HepG2 (cell line): ENCODE measurements around the gene ZBTB21. TPM values are rescaled to one million over a fixed set of nuclear protein-coding genes. Genes with fewer than 3 reads are reported as not detected.
A peak's percentile ranks its signal among the peaks of the same experiment; 100 is the strongest.

ENCODE experiments used
- ATF7 ChIP-seq, 2 experiments: fragments of 450-650 bp in 1 of 2; sonication (generic) in 1 of 2; formaldehyde crosslinking in 1 of 2; IDR thresholded peaks; 2 replicates each; pipeline versions ENCODE4 v1.4.0 to v1.6.1; 2016 to 2020; ENCODE audit warnings: antibody characterized with exemption in 1 of 2, mild to moderate bottlenecking in 1 of 2, missing genetic modification reagents in 1 of 2
- HCFC1 ChIP-seq: fragments of 150-350 bp; IDR thresholded peaks from 2 replicates; pipeline ENCODE4 v1.6.1; 2014; ENCODE audit warnings: low read depth, low read length
- ISL2 ChIP-seq: sonication (generic); formaldehyde crosslinking; IDR thresholded peaks from 2 replicates; pipeline ENCODE4 v1.5.0; 2020; ENCODE audit warnings: missing genetic modification reagents
- NFRKB ChIP-seq: fragments of 450-650 bp; IDR thresholded peaks from 2 replicates; pipeline ENCODE4 v1.6.1; 2017
- PHF20 ChIP-seq: sonication (generic); formaldehyde crosslinking; IDR thresholded peaks from 2 replicates; pipeline ENCODE4 v1.5.0; 2020; ENCODE audit warnings: mild to moderate bottlenecking, missing genetic modification reagents
- ZFP1 ChIP-seq: IDR thresholded peaks from 2 replicates; pipeline ENCODE4 v1.6.1; 2016
- ZNF138 ChIP-seq: sonication (generic); formaldehyde crosslinking; IDR thresholded peaks from 2 replicates; pipeline ENCODE4 v1.5.0; 2020; ENCODE audit warnings: mild to moderate bottlenecking, low read depth, missing genetic modification reagents
- ZNF225 ChIP-seq: sonication (generic); formaldehyde crosslinking; IDR thresholded peaks from 2 replicates; pipeline ENCODE4 v1.4.0; 2020; ENCODE audit warnings: mild to moderate bottlenecking, missing genetic modification reagents
- ZNF3 ChIP-seq: IDR thresholded peaks from 2 replicates; pipeline ENCODE4 v1.7.0; 2017; ENCODE audit warnings: inconsistent platforms
- ZNF878 ChIP-seq: sonication (generic); formaldehyde crosslinking; IDR thresholded peaks from 2 replicates; pipeline ENCODE4 v1.8.1; 2023; ENCODE audit warnings: mild to moderate bottlenecking, missing genetic modification reagents, moderate library complexity
- ZSCAN29 ChIP-seq: sonication (generic); formaldehyde crosslinking; conservative IDR thresholded peaks from 2 replicates; pipeline ENCODE4 v1.4.0; 2020; ENCODE audit warnings: mild to moderate bottlenecking, missing genetic modification reagents
- polyA plus RNA-seq, 8 experiments: library from polyadenylated mRNA; depleted of rRNA in 3 of 8; stranded (reverse) in 7 of 8; unstranded in 1 of 8; fragments of >200 nt; fragmentation: Illumina TruSeq in 4 of 8; extraction: Trizol in 4 of 8; gene quantifications; 2 replicates each; pipeline versions ENCODE4 v1.2.1 to v1.2.3, GENCODE V29; 2011 to 2016; ENCODE audit warnings: low read depth in 4 of 8, missing spikeins in 1 of 8, mixed read lengths in 1 of 8; ENCODE audit not compliant: insufficient read depth in 1 of 8
- total RNA-seq, 5 experiments: library from RNA; depleted of rRNA; stranded (reverse); fragments of >200 nt; fragmentation: Illumina TruSeq; extraction: Trizol; gene quantifications; 2 replicates each; pipeline ENCODE4 v1.2.3, GENCODE V29; 2016; ENCODE audit warnings: low read depth in 1 of 5
- TF ChIP-seq, protein P1 (sequence below): sonication (generic); formaldehyde crosslinking; IDR thresholded peaks from 2 replicates; pipeline ENCODE4 v1.5.0; 2020; ENCODE audit warnings: mild to moderate bottlenecking, missing genetic modification reagents, borderline replicate concordance
- TF ChIP-seq, protein P2 (sequence below): sonication (generic); formaldehyde crosslinking; IDR thresholded peaks from 2 replicates; pipeline ENCODE4 v1.8.1; 2023; ENCODE audit warnings: missing genetic modification reagents, inconsistent platforms, borderline replicate concordance
- TF ChIP-seq, protein P3 (sequence below): sonication (generic); formaldehyde crosslinking; IDR thresholded peaks from 2 replicates; pipeline ENCODE4 v1.4.0; 2020; ENCODE audit warnings: mild to moderate bottlenecking, missing genetic modification reagents
- TF ChIP-seq, protein P4 (sequence below): sonication (generic); formaldehyde crosslinking; IDR thresholded peaks from 2 replicates; pipeline ENCODE4 v1.4.0; 2020; ENCODE audit warnings: mild to moderate bottlenecking, missing genetic modification reagents
- TF ChIP-seq, protein P5 (sequence below): IDR thresholded peaks from 2 replicates; pipeline ENCODE4 v1.6.1; 2016; ENCODE audit warnings: low read depth
- TF ChIP-seq, protein P6 (sequence below): sonication (generic); formaldehyde crosslinking; IDR thresholded peaks from 2 replicates; pipeline ENCODE4 v1.8.1; 2023; ENCODE audit warnings: mild to moderate bottlenecking, moderate library complexity, missing genetic modification reagents
- TF ChIP-seq, protein P7 (sequence below): sonication (generic); formaldehyde crosslinking; IDR thresholded peaks from 2 replicates; pipeline ENCODE4 v1.5.1; 2020; ENCODE audit warnings: missing genetic modification reagents, mild to moderate bottlenecking, borderline replicate concordance
- TF ChIP-seq, protein P8 (sequence below): IDR thresholded peaks from 2 replicates; pipeline ENCODE4 v1.6.1; 2016; ENCODE audit warnings: low read depth, control low read depth

ZBTB21 gene
- total and polyA plus RNA-seq, 2 of the 13 experiments (the other 11 are each of a cell fraction or from before 2014, with no cell fraction given), result 4.5 to 6.1 TPM

DNA sequence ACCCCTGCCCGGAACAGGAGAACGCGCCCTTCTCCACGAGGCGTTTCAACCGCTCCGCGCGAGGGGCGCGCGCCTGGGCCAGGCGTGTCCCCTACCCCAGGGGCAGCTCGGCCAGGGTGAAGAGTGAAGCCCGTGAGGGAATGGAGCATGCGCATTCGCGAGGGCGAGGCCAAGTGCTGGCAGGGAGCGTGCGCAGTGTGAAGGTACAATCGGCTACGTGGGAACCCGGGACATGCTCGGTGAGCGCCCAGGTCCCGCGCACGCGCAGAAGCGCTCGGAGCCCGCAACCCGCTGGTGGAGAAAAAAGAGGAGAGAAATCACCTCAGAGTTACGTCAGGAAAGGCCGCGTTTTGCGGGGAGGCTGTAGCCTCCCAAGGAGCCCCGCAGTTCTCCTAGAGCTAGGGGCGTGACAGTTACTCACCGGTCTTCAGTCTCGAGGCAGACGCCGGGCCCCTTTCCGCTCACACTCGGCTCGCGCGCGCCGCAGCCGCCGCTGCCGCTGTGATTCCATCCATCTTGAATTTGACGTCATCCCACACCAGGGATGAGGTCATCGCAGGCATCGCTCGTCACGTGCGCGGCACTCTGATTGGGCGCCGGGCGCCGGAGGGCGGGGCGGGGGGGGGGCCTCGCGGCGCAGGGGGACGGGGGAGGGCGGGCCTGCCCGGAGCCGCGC lies at the start of gene ZBTB21 (continued):
- TF ChIP-seq, protein P1, sequence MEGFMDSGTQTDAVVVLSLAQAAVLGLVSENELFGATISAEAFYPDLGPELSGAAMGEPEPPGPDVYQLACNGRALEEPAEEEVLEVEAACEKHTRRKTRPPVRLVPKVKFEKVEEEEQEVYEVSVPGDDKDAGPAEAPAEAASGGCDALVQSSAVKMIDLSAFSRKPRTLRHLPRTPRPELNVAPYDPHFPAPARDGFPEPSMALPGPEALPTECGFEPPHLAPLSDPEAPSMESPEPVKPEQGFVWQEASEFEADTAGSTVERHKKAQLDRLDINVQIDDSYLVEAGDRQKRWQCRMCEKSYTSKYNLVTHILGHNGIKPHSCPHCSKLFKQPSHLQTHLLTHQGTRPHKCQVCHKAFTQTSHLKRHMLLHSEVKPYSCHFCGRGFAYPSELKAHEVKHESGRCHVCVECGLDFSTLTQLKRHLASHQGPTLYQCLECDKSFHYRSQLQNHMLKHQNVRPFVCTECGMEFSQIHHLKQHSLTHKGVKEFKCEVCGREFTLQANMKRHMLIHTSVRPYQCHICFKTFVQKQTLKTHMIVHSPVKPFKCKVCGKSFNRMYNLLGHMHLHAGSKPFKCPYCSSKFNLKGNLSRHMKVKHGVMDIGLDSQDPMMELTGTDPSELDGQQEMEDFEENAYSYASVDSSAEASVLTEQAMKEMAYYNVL (CRISPR knock-in tag), result peak; percentile 56; the same call in 1 of the 2 replicates
- TF ChIP-seq ZNF225 (no peak), ATF7 (IDR thresholded peaks at IDR 0.05) (peak; percentile 93), ATF7 (CRISPR knock-in tag; IDR thresholded peaks at IDR 0.05) (peak; percentile 89), ISL2 (CRISPR knock-in tag) (peak; percentile 43; the same call in 1 of the 2 replicates), PHF20 (CRISPR knock-in tag) (peak; percentile 39), ZSCAN29 (CRISPR knock-in tag) (0 out of 2 replicates have a peak, but pooled peaks have one; percentile 10), ZFP1 (no peak), HCFC1 (peak; percentile 36; the same call in 1 of the 2 replicates), ZNF138 (CRISPR knock-in tag) (0 out of 2 replicates have a peak, but pooled peaks have one; percentile 53), NFRKB (no peak), ZNF3 (CRISPR knock-in tag) (no peak), ZNF878 (CRISPR knock-in tag) (no peak)
- TF ChIP-seq, protein P2, sequence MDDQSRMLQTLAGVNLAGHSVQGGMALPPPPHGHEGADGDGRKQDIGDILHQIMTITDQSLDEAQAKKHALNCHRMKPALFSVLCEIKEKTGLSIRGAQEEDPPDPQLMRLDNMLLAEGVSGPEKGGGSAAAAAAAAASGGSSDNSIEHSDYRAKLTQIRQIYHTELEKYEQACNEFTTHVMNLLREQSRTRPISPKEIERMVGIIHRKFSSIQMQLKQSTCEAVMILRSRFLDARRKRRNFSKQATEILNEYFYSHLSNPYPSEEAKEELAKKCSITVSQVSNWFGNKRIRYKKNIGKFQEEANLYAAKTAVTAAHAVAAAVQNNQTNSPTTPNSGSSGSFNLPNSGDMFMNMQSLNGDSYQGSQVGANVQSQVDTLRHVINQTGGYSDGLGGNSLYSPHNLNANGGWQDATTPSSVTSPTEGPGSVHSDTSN, result no peak
- TF ChIP-seq, protein P3, sequence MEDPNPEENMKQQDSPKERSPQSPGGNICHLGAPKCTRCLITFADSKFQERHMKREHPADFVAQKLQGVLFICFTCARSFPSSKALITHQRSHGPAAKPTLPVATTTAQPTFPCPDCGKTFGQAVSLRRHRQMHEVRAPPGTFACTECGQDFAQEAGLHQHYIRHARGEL (CRISPR knock-in tag), result no peak
- TF ChIP-seq, protein P4, sequence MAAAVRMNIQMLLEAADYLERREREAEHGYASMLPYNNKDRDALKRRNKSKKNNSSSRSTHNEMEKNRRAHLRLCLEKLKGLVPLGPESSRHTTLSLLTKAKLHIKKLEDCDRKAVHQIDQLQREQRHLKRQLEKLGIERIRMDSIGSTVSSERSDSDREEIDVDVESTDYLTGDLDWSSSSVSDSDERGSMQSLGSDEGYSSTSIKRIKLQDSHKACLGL, result peak; percentile 48; the same call in 1 of the 2 replicates
- TF ChIP-seq, protein P5, sequence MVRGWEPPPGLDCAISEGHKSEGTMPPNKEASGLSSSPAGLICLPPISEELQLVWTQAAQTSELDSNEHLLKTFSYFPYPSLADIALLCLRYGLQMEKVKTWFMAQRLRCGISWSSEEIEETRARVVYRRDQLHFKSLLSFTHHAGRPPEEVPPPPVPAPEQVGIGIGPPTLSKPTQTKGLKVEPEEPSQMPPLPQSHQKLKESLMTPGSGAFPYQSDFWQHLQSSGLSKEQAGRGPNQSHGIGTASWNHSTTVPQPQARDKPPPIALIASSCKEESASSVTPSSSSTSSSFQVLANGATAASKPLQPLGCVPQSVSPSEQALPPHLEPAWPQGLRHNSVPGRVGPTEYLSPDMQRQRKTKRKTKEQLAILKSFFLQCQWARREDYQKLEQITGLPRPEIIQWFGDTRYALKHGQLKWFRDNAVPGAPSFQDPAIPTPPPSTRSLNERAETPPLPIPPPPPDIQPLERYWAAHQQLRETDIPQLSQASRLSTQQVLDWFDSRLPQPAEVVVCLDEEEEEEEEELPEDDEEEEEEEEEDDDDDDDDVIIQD (CRISPR knock-in tag), result no peak
- TF ChIP-seq, protein P6, sequence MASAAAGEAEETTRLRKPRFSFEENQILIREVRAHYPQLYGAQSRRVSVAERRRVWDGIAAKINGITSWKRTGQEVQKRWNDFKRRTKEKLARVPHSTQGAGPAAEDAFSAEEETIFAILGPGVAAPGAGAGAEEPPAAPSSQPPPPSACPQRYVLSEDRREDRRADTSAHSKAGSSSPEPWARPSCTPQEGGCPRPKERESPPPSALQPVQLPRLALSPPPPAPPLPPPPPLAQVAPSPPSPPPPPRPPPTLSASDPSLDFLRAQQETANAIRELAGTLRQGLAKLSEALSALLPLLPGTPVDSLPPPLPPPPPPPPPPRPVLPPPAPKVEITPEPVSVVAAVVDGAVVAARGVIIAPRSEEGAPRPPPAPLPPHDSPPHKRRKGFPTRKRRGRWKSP, result 0 out of 2 replicates have a peak, but pooled peaks have one; percentile 13
- TF ChIP-seq, protein P7, sequence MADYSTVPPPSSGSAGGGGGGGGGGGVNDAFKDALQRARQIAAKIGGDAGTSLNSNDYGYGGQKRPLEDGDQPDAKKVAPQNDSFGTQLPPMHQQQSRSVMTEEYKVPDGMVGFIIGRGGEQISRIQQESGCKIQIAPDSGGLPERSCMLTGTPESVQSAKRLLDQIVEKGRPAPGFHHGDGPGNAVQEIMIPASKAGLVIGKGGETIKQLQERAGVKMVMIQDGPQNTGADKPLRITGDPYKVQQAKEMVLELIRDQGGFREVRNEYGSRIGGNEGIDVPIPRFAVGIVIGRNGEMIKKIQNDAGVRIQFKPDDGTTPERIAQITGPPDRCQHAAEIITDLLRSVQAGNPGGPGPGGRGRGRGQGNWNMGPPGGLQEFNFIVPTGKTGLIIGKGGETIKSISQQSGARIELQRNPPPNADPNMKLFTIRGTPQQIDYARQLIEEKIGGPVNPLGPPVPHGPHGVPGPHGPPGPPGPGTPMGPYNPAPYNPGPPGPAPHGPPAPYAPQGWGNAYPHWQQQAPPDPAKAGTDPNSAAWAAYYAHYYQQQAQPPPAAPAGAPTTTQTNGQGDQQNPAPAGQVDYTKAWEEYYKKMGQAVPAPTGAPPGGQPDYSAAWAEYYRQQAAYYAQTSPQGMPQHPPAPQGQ, result no peak
- TF ChIP-seq, protein P8, sequence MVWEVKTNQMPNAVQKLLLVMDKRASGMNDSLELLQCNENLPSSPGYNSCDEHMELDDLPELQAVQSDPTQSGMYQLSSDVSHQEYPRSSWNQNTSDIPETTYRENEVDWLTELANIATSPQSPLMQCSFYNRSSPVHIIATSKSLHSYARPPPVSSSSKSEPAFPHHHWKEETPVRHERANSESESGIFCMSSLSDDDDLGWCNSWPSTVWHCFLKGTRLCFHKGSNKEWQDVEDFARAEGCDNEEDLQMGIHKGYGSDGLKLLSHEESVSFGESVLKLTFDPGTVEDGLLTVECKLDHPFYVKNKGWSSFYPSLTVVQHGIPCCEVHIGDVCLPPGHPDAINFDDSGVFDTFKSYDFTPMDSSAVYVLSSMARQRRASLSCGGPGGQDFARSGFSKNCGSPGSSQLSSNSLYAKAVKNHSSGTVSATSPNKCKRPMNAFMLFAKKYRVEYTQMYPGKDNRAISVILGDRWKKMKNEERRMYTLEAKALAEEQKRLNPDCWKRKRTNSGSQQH (CRISPR knock-in tag), result peak; percentile 17; the same call in 1 of the 2 replicates
